Keratinocyte (primary cell): ENCODE data around the gene SETD6.

Experiments used
- EZH2 ChIP-seq: IDR thresholded peaks from one replicate; pipeline ENCODE4 v1.6.1; 2012; ENCODE audit warnings: inconsistent platforms, mild to moderate bottlenecking, low read length, moderate library complexity
- TF ChIP-seq, protein P1 (sequence below), 3 experiments: IDR thresholded peaks in 1 of 3; conservative IDR thresholded peaks in 1 of 3; optimal IDR thresholded peaks in 1 of 3; 2 replicates in 2 of 3; 3 replicates in 1 of 3; pipeline versions ENCODE3 to v1.5.1; 2011; ENCODE audit warnings: low read length in 3 of 3, mild to moderate bottlenecking in 3 of 3, moderate library complexity in 2 of 3, control low read depth in 1 of 3, inconsistent platforms in 1 of 3; ENCODE audit not compliant: insufficient read depth in 2 of 3; ENCODE audit errors: extremely low read depth in 1 of 3

DNA sequence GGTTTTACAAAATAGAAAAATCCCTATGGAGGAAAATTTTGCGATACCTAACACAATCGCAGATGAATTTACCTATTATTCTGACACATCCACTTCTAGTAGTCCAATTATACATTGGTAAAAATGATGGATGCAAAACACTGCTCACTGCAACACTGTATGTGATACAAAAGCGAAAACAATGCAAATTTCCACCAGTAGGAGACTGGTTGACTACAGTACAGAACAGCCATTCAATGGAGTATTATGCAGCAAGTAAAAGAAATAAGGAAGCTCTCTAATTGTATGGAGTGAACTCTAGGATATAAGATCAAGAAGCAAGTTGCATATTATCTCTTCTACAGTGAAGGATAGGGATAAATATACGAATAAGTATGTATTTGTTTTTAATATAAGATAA, 48.5 kb downstream of the SETD6 start:
- TF ChIP-seq, protein P1, sequence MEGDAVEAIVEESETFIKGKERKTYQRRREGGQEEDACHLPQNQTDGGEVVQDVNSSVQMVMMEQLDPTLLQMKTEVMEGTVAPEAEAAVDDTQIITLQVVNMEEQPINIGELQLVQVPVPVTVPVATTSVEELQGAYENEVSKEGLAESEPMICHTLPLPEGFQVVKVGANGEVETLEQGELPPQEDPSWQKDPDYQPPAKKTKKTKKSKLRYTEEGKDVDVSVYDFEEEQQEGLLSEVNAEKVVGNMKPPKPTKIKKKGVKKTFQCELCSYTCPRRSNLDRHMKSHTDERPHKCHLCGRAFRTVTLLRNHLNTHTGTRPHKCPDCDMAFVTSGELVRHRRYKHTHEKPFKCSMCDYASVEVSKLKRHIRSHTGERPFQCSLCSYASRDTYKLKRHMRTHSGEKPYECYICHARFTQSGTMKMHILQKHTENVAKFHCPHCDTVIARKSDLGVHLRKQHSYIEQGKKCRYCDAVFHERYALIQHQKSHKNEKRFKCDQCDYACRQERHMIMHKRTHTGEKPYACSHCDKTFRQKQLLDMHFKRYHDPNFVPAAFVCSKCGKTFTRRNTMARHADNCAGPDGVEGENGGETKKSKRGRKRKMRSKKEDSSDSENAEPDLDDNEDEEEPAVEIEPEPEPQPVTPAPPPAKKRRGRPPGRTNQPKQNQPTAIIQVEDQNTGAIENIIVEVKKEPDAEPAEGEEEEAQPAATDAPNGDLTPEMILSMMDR (optimal IDR thresholded peaks at IDR 0.05 in 1 of 3, IDR thresholded peaks at IDR 0.05 in 1 of 3, conservative IDR thresholded peaks at IDR 0.05 in 1 of 3; ENCODE audit: extremely low read depth in 1 of 3, insufficient read depth in 2 of 3, low read length in 3 of 3): no peak
- no peak for TF ChIP-seq EZH2
